Fibroblast of pulmonary artery (primary cell): ENCODE measurements around the gene PPM1A.

Source experiments
- DNase-seq: peaks from one replicate; pipeline ENCODE4 v3.0.0-alpha.2; 2010; ENCODE audit warnings: low read depth
- H3K4me3 ChIP-seq: replicated peaks from 2 replicates; pipeline ENCODE4 v1.5.1; 2011; ENCODE audit warnings: low read depth, mild to moderate bottlenecking, control low read depth, low read length, moderate library complexity
- TF ChIP-seq, protein P1 (sequence below): IDR thresholded peaks from 2 replicates; pipeline ENCODE4 v1.5.1; 2011; ENCODE audit warnings: mild to moderate bottlenecking, control low read depth, low read length, inconsistent platforms; ENCODE audit errors: missing control alignments

The PPM1A gene

DNA sequence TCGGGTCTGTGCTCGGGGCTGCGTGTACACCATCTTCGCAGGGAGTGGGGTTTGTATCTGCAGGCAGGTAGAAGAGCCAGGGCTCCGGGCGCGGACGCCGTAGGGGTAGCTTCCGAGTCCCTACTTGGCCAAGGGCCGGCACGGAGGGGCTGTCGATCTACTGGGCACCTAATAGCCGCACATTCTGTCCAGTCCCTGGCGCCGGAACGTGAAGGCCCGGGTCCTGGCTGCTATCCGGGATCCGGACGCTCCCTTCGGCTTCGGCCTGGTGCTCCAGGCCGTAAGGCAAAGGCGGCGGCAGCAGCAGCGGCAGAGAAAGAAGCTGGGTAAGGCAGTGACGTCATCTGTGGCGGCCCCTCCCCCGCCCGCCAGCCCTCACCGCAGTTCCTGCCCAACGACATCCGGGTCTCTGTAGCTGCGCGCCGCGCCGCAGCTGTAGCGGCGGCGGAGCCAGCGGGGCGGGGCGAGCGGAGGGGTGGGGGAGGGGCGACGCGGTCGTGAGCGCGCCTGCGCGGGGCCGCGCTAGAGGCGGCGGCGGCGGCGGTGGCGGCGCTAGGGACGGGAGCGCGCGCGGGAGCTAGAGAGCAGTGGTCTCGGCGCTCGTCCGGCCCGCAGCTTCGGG is at the start of gene PPM1A:
TSS of gene PPM1A (plus strand) at position 525 of the 622 bp plus-strand sequence. CDS start 33,483 bp downstream, outside the sequence.
- H3K4me3 ChIP-seq: peak within 1 kb of the TSS; percentile 77
- DNase-seq: peak; percentile 97
- TF ChIP-seq, protein P1, sequence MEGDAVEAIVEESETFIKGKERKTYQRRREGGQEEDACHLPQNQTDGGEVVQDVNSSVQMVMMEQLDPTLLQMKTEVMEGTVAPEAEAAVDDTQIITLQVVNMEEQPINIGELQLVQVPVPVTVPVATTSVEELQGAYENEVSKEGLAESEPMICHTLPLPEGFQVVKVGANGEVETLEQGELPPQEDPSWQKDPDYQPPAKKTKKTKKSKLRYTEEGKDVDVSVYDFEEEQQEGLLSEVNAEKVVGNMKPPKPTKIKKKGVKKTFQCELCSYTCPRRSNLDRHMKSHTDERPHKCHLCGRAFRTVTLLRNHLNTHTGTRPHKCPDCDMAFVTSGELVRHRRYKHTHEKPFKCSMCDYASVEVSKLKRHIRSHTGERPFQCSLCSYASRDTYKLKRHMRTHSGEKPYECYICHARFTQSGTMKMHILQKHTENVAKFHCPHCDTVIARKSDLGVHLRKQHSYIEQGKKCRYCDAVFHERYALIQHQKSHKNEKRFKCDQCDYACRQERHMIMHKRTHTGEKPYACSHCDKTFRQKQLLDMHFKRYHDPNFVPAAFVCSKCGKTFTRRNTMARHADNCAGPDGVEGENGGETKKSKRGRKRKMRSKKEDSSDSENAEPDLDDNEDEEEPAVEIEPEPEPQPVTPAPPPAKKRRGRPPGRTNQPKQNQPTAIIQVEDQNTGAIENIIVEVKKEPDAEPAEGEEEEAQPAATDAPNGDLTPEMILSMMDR: no peak

DNA sequence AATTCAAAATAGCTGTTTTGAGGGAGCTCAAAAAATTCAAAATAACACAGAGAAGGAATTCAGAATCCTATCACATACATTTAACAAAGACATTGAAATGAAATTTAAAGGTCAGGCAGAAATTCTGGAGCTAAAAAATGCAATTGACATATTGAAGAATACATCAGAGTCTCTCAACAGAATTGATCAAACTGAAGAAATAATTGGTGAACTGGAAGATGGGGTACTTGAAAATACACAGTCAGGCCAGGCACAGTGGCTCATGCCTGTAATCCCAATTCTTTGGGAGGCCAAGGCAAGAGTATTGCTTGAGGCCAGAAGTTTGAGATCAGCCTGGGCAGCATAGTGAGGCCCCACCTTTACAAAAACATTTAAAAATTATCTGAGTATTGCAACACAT is 49.7 kb upstream of the PPM1A start:
- DNase-seq: no peak
- H3K4me3 ChIP-seq: no peak overlapping the region
- TF ChIP-seq, protein P1: no peak

DNA sequence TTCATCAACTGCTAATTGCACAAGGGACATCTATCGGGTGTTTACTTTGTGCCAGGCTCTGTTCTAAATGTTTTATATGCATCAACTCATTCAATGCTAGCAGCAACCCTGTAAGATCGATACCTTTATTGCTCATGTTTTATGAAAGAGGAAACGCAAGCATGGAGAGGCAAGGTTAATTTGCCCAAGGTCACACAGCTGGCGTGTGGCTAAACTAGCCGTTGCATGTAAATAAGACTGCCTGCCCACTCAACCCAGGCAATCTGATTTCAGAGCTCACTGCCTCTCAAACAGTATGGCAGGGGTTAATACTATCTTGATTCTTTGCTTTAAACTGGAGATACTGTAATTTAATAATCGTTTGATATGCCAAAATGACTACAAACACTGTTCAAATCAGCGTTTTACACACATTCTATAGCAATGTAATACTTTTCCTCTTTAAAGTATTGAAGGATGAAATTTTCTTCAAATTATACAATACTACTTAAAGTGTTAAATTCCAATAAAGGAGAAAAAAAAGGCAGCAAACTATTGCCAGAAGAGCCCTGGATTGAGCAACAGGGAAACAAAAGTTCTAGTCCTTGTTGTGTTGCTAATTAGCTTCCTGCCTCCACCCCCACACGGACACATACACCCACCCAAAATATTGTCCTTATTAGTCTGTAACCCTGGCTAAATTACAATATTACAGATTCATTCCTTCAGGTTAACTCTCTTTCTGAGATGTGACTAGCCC is 44.7 kb upstream of the PPM1A start:
- no peak for DNase-seq
- no peak overlapping the region for H3K4me3 ChIP-seq
- TF ChIP-seq, protein P1: no peak

DNA sequence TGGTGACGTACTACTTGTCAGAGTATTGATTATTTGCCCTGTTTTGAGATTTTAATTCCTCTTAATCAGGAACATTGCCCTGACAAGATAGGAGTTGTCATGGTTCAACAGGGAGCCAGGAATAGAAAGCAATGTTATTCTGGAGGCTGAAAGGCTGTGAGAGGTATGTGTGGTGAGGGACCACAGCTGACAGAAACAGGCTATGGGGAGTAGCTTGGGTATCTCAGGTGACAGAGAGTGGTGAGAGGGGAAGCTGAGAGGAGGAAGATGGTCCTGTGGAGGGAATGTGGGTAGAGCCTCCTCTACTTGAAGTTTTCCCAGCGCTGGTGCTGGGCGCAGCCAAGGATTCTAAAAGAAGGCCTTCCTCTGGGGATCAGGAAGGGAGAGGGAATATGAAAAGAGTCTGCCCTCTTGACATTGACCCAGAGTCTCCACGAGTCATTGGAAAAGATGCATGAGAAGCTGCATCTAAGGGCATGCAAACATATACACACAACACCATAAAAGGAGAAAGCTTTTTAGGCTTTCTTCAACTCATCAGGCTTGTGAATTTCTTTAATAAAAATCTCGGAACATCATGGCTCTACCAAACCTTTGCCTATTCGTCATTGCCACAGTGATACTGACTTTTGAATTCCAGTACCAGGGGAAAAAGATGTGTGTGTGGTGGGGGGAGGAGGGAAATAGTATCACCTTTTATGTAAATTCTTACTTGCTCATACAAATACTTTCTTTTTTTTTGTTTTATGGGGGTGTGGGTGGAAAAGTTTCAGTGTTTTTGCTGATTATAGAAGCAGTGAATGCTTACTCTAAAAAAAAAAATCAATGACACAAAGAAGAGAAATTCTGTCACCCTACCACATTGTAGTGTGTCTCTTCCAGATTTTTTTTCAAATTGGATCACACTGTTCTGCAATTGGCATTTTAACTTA is 43.9 kb upstream of the PPM1A start:
- no peak for DNase-seq
- TF ChIP-seq, protein P1: no peak
- H3K4me3 ChIP-seq: no peak overlapping the region

DNA sequence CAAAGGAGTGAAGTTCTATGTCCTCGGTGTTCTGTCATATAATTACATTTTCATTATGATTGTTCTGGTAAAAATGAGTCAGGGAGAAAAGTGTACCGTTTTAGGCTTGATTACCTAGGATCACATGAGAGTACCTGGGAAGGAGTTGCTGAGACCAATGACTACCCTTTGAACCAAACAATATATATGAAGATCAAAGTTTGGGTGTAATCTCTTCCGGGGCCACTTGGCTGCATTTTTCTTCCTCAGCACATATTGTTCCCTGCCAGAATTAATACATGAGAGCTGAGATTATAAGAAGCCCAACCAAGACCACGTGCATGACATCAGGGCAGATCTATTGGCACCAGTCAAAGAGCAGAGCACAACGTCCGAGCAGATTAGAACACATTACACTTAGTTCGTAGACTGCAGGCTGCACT is 42.8 kb upstream of the PPM1A start:
- TF ChIP-seq, protein P1: no peak
- H3K4me3 ChIP-seq: no peak overlapping the region
- DNase-seq: no peak

DNA sequence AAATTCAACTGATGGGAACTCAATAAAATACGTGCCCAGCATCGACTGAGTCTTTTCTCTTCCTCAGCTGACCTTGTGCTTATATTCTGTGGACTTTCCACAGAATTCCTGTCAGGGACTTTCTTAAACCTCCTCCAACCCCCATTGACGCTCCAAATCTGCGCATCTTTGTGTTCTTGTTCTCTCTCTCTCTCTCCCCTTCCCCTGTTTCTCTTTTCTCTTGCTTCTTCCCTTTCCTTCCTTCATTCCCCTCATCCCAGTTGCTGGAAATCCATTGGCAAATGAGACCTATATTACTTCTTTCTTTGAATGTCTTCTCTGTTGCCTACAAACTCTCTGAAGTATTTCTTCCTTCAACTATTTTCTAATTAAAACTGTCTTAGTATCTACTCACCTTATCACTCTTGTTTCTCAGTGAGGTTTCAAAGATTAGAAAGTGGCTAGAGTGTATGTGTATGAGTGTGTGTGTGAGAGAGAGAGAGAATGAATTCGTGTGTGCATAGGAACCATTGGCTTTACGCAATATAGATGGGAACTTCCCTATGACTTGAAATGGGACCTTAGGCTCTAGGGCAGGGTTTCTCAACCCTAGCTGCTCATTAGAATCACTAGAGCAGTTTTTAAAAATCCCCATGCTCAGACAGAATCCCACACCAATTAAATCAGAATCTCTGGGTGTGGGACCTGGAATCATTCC is 42.0 kb upstream of the PPM1A start:
- H3K4me3 ChIP-seq: no peak overlapping the region
- DNase-seq: no peak
- TF ChIP-seq, protein P1: no peak
